Kidney capillary endothelial cell (primary cell): ENCODE measurements around the gene FAM240A.

Experiments used
- DNase-seq: peaks from one replicate; pipeline ENCODE4 v3.0.0-alpha.2; 2018; ENCODE audit warnings: low spot score

Gene FAM240A

GRCh38 chr3:46662771-46663551, 50.6 kb downstream of the FAM240A start:
- no peak for DNase-seq

GRCh38 chr3:46663591-46664135, 51.3 kb downstream of the FAM240A start:
- peak; percentile 77 for DNase-seq

- DNase-seq, result no peak
Measured at GRCh38 chr3:46664188-46664970, 52.1 kb downstream of the FAM240A start.

- no peak for DNase-seq
Measured at GRCh38 chr3:46664971-46665762, 52.8 kb downstream of the FAM240A start.

- no peak for DNase-seq
Measured at GRCh38 chr3:46665763-46666452, 53.6 kb downstream of the FAM240A start.

GRCh38 chr3:46666453-46666845, 54.1 kb downstream of the FAM240A start:
- no peak for DNase-seq

GRCh38 chr3:46667061-46667621, 54.8 kb downstream of the FAM240A start:
- no peak for DNase-seq

- DNase-seq, result no peak
Measured at GRCh38 chr3:46667657-46668056, 55.3 kb downstream of the FAM240A start.

GRCh38 chr3:46668116-46668515, 55.8 kb downstream of the FAM240A start:
- no peak for DNase-seq

- DNase-seq, result no peak
Measured at GRCh38 chr3:46668591-46668990, 56.3 kb downstream of the FAM240A start.

- no peak for DNase-seq
Measured at GRCh38 chr3:46669191-46669999, 57.1 kb downstream of the FAM240A start.

- no peak for DNase-seq
Measured at GRCh38 chr3:46670000-46670890, 57.9 kb downstream of the FAM240A start.

GRCh38 chr3:46670891-46671427, 58.6 kb downstream of the FAM240A start:
- DNase-seq, result no peak

GRCh38 chr3:46671541-46672348, 59.4 kb downstream of the FAM240A start:
- no peak for DNase-seq

GRCh38 chr3:46672349-46672695, 60.0 kb downstream of the FAM240A start:
- no peak for DNase-seq

GRCh38 chr3:46673151-46674030, 61.1 kb downstream of the FAM240A start:
- DNase-seq, result no peak
